OCI-LY1 (cell line): Measurements from ENCODE around the gene PTPRT.

Source experiments
- EZH2 ChIP-seq: fragments of 200-600 bp; sonication (generic), shearing (Covaris generic); IDR thresholded peaks from 2 replicates; pipeline ENCODE4 v1.8.0; 2017; ENCODE audit warnings: borderline replicate concordance, mixed run types, mild to moderate bottlenecking, antibody characterized with exemption, low read length, moderate library complexity, mixed read lengths
- TF ChIP-seq, protein P1 (sequence below): fragments of 200-600 bp; sonication (generic), shearing (Covaris generic); IDR thresholded peaks from 2 replicates; pipeline ENCODE4 v1.5.1; 2017; ENCODE audit warnings: mild to moderate bottlenecking, antibody characterized with exemption, low read length, moderate library complexity, mixed read lengths

DNA sequence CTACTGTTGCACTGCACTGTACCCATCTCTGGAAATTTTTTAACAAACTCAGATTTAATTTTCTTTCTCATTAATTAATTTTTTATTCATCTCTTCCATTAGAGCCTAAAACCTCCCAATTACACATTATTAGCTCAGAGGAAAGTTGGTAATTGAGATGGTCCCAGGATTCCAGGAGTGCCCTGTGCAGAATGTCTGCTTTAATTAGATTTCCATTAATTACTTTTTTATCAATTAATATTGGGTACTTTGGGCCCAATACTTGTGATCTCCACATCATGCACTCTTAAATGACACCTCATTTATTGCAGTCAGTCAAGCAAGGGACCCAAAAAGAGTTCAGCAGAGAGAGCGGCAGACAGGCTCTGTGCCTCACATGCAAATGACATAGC is 232.0 kb downstream of the PTPRT start:
- TF ChIP-seq, protein P1, sequence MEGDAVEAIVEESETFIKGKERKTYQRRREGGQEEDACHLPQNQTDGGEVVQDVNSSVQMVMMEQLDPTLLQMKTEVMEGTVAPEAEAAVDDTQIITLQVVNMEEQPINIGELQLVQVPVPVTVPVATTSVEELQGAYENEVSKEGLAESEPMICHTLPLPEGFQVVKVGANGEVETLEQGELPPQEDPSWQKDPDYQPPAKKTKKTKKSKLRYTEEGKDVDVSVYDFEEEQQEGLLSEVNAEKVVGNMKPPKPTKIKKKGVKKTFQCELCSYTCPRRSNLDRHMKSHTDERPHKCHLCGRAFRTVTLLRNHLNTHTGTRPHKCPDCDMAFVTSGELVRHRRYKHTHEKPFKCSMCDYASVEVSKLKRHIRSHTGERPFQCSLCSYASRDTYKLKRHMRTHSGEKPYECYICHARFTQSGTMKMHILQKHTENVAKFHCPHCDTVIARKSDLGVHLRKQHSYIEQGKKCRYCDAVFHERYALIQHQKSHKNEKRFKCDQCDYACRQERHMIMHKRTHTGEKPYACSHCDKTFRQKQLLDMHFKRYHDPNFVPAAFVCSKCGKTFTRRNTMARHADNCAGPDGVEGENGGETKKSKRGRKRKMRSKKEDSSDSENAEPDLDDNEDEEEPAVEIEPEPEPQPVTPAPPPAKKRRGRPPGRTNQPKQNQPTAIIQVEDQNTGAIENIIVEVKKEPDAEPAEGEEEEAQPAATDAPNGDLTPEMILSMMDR = no peak
- no peak for TF ChIP-seq EZH2
